ENCODE results near the gene FDX2.

Gene FDX2

DNA sequence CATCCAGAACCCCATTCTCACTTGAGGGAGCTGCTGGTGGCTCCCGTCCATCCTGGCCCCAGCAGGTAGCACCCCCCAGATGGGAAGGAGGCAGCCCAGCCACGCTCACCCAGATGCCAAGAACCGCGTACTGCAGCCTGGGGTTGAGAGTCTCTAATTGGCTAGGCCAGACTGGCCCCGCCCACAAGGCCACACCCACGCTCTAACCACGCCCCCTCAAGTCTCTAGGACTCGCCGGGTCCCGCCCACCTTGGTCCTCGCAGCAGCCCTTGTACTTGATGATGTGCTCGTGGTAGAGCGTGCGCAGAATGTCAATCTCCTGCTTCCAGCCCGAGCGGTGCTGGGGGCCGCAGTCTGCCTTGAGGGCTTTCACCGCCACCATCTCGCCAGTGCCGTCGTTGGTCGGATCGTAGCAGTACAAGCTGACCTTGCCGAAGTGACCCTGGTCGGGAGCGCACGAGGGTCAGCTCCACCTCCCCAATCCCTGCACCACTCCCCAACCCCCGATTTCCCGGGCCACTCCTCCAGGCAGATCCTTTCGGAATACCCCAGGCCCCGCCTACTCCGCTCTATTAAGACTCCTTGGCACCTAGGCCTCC, 38.1 kb upstream of the FDX2 start:
- H3K27ac ChIP-seq = no peak overlapping the region
- TF ChIP-seq ZFX (IDR thresholded peaks at IDR 0.05) = no peak
- TF ChIP-seq, protein P1, sequence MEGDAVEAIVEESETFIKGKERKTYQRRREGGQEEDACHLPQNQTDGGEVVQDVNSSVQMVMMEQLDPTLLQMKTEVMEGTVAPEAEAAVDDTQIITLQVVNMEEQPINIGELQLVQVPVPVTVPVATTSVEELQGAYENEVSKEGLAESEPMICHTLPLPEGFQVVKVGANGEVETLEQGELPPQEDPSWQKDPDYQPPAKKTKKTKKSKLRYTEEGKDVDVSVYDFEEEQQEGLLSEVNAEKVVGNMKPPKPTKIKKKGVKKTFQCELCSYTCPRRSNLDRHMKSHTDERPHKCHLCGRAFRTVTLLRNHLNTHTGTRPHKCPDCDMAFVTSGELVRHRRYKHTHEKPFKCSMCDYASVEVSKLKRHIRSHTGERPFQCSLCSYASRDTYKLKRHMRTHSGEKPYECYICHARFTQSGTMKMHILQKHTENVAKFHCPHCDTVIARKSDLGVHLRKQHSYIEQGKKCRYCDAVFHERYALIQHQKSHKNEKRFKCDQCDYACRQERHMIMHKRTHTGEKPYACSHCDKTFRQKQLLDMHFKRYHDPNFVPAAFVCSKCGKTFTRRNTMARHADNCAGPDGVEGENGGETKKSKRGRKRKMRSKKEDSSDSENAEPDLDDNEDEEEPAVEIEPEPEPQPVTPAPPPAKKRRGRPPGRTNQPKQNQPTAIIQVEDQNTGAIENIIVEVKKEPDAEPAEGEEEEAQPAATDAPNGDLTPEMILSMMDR (conservative IDR thresholded peaks at IDR 0.05) = no peak

DNA sequence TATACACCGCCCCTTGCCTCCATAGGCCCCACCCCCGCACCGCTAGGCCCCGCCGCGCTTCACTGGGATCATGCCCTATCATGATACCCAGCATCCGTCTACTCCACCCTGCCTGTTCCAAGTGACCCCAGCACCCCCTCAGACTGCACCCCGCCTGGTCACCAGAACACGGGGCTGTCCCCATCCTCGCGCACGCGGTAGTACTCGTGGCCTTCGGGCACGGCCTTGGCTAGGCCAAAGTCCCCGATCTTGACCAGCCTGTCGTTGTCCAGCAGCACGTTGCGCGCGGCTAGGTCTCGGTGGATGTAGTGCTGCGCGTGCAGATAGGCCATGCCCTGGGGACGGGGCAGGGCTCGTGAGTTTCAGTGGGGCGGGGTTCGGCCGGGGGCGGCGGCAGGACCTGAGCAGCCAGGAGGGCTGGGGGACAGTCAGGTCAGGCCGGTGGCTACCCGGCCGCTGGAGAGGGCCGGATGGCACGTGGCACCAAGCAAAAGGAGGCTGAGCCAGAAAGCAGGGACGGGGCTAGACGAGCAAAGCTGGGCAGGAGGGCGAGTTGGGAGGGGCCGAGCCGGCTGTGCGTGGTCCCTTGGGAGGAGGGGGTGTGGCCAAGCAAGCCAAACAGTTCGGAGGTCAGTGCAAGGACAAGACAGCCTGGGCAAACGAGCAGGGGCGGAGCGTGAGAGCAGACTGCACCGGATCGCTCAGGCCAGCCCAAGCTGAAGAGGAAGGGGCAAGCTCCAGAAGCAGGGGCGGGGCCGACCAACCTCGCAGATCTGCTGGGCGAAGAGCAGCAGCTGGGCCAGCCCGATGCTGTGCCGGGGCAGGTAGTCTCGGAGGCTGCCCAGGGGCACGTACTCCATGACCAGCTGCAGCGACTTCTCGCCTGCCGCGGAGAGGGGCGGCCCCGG, 37.2 kb upstream of the FDX2 start:
- TF ChIP-seq ZFX (IDR thresholded peaks at IDR 0.05) = no peak
- TF ChIP-seq, protein P1 (conservative IDR thresholded peaks at IDR 0.05) = no peak

DNA sequence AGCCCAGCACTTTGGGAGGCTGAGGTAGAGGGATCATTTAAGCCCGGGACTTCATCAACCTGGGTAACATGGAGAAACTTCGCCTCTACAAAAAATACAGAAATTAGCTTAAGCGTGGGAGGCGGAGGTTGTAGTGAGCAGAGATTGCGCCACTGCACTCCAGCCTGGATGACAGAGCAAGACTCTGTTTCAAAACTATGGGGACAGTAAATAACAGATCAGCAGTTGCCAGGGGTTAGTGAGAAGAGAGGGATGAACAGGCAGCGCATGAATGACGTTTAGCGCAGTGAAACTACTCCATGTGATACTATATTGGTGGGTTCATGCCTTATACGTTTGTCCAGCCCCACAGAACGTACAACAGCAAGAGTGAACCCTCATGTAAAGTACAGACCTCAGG, 30.7 kb upstream of the FDX2 start:
- no peak for TF ChIP-seq ZFX (IDR thresholded peaks at IDR 0.05)
- TF ChIP-seq, protein P1 (conservative IDR thresholded peaks at IDR 0.05) = no peak
- no peak overlapping the region for H3K27ac ChIP-seq

More for the DNA sequence above, 37.2 kb upstream of the FDX2 start:
- no peak overlapping the region for H3K27ac ChIP-seq

DNA sequence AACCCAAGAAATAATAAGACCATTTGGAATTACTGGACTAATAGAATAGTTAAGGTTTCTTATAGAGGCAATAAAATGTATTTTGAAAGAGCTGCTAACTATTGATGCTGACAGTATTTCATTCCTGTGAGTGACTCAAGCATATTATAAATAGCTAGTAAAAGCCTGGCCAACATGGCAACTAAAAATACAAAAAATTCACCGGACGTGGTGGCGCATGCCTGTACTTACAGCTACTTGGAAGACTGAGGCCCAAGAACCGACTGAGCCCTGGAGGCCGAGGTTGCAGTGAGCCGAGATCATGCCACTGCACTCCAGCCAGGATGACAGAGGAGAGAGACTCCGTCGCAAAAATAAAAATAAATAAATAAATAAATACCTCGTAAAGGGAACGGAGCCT, 29.0 kb upstream of the FDX2 start:
- TF ChIP-seq ZFX (IDR thresholded peaks at IDR 0.05) = no peak
- TF ChIP-seq, protein P1 (conservative IDR thresholded peaks at IDR 0.05) = no peak
- no peak overlapping the region for H3K27ac ChIP-seq

DNA sequence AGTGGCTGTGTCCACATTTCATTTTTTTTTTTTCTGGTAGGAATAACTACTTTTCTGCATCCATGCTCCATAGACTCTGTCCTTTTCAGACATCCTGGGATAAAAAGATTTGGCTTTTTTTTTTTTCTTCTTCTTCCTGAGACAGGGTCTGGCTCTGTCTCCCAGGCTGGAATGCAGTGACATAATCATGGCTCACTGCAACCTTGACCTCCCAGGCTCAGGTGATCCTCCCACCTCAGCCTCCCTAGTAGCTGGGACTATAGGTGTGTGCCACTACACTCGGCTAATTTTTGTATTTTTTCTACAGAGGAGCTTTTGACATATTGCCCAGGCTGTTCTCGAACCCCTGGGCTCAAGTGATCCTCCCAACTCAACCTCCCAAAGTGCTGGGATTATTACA, 27.7 kb upstream of the FDX2 start:
- H3K27ac ChIP-seq = no peak overlapping the region
- TF ChIP-seq, protein P1 (conservative IDR thresholded peaks at IDR 0.05) = no peak
- TF ChIP-seq ZFX (IDR thresholded peaks at IDR 0.05) = no peak

DNA sequence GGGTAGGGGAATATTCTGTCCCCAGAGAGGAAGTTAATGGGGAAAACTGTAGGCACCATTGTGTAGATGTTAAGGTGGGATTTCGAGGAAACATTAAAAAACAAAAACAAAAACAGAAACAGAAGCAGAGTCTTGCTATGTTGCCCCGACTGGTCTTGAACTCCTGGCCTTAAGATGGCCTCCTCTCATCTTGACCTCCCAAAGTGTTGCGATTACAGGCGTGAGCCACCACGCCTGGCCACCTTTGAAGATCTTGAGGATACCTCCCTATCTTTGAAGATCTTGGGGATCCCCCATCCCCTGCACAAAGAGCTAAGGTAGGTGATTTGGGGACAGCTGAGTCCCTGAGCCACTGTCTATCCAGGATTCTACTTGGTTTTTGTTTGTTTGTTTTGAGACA, 24.2 kb upstream of the FDX2 start:
- no peak overlapping the region for H3K27ac ChIP-seq
- TF ChIP-seq, protein P1 (conservative IDR thresholded peaks at IDR 0.05) = no peak
- TF ChIP-seq ZFX (IDR thresholded peaks at IDR 0.05) = no peak

DNA sequence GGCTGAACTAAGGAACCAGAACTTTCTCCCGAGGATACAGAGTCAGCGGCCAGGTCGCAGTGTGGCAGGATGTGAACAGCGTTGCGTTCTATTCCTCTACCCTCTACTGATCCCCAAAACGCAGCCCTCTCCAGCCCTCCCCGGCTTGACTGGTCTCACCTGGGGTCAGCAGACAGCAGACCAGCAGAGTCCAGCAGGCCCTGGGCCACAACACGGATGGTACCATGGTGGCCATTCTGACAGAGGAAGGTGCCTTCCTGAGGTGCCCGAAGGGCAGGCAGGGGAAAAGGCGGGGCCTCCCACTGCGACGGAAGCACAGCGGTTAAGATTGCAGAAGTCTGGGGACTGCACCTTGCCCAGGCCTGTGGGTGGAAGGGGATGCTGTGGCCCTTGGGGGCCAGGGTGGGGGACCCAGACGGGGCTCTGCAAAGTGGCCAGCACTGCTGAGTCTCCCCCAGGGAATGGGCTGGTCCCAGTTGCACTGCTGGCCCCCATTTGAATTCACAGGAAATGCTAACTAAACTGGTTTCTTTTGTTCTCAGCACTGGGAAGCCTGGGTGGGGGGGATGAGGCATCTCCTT, 23.7 kb upstream of the FDX2 start, which contains the start of gene ICAM3:
Gene ICAM3, minus strand, starts transcription at position 245 of the 581 bp plus-strand sequence. Its CDS starts 10 bp downstream, at position 235.
- TF ChIP-seq ZFX (IDR thresholded peaks at IDR 0.05) = no peak
- TF ChIP-seq, protein P1 (conservative IDR thresholded peaks at IDR 0.05) = no peak
- H3K27ac ChIP-seq = no peak within 1 kb of the TSS

All from C4-2B (cell line).